GM19324 (cell line): ENCODE data around the gene CXCL5.
"Not testable (repeated sequence)": the region's sequence is repeated elsewhere in the genome, so short reads cannot be mapped to it uniquely, and the experiment has no call there.

Experiments used
- ATAC-seq: cut with Tn5 transposase; IDR thresholded peaks from one replicate; pipeline ENCODE4 v1.9.1; 2021; ENCODE audit warnings: mild to moderate bottlenecking, moderate library complexity; ENCODE audit not compliant: unreplicated experiment, low FRiP score

CXCL5 gene

DNA sequence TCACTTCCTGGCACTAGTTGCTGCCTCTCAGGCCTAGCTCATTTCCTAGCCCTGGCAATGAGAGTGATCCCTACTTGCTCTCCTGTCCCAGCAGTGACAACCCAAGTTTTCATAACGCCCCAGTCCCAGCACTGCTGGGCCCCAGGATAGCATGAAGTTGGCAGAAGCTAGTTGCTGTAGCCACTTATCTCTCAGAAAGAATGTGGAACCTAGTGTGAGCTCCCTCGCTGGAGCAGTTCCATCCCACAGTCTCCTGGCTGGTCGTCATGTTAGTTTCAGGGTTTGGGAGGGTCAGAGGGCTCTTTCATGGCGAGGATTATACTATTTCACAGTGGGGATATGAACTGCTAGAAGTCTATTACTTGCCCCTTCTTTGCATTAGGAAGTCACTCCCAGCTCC, 21.8 kb downstream of the CXCL5 start:
- no peak for ATAC-seq

DNA sequence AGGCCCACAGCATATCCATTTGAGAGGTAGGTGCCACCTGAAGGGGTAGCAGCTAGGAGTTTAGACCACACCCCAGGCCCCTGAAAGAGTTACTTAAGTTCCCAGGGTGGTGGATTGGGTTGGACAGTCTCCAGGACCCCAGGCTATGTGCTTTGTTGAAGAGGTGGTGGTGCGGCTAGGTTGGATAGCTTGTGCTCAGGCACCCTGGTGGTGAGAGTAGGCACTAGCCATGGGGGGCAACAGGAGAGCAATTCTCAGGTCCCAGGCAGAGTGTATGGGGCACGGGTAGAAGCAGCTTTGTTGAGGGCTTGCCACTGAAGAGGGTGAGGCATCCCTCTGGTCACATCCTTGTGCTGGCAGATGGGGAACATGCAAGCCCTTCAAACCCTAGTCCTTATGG, 22.3 kb downstream of the CXCL5 start:
- no peak for ATAC-seq

DNA sequence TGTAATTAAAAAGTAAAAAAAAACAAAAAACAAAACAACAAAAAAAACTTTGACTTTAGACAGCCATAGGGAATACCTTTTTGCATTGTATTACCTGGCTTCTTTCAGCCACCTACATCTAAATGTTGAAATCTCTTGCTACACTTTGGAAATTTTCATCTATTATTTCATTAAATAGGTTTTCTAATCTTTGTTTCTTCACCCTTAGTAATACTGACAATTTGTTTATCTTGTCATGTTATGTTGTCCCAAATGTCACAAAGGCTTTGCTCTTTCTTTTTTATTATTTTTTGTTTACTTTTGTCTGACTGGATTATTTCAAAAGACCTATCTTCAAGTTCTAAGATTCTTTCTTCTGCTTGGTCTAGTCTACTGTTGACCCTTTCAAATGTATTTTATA, 24.1 kb downstream of the CXCL5 start:
- ATAC-seq, result no peak

DNA sequence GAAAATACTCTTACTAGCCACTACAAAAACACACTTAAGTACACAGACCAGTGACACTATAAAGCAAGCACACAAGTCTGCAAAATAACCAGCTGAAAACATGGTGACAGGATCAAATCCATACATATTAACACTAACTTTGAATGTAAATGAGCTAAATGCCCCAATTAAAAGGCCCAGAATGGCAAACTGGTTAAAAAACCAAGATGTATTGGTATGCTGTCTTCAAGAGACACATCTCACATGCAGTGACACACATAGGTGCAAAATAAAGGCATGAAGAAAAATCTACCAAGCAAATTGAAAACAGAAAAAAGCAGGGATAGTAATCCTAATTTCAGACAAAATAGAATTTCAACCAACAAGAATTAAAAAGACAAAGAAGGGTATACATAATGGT, 27.5 kb downstream of the CXCL5 start:
- ATAC-seq, result no peak

DNA sequence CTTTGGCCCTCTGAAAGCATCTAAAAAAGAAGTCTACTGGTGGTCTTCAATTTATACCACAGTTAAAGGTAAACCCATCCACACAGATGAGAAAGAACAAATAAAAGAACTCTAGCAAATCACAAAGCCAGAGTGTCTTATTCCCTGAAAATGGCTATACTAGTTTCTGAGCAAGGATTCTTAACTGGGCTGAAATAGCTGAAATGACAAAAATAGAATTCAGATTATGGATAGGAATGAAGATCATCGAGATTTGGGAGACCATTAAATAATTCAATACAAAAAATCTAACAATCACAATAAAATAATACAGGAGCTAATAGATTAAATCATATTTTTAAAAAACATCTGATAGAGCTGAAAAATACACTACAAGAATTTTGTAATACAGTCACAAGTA, 28.5 kb downstream of the CXCL5 start:
- no peak for ATAC-seq

DNA sequence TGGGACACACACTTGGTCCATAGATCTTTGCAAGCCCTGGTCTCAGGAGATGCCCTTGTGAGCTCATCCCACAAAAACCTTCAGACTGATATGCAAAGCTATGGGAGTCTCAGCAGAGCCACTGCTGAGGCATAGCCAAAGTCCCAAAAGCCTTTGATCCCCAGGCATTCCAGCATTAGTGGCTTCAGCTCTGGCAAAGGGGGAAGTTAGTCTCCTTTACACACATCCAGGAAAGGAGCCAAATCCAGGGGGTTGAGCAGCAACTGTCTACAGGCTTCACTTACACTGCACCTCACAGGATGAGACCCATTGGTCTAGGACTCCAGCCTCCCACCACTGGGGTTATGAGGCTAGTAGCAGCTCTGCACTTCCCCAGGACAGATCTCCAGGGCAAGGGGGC, 30.6 kb downstream of the CXCL5 start:
- no peak for ATAC-seq

DNA sequence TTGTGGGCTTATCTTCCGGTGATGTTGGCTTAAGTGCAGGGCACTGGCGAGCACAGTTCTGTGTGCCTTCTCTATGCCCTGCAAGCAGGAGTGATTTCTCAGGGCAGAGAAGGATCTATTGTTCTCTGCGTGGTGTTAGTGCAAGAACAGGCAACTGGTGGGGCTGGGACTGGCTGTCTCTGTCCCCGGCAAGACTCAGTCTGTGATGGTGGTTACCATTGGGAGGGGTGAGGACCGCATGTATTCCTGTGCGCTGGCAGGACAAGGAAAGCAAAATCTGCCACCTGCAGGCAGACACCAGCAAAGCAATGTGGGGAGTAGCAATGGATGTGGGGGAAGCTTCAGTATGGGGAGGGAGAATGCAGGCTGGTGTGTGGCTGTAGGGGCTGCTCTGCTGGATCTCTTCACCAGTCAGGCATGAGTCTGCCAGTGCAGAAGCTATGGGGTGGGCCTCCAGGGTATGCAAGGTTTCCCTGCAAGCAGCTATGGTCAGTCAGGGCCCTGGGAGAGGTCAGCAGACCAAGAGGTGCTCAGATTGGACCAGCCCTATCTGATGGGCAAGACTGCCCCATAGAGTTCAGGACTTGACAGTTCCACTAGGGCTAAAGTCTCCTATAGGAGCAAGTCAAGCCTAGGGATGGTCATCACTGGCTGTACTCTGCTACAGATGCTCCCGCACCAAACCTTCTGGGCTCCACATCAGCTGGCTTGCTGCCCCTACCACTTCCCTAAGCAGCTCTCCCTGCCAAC, 33.4 kb downstream of the CXCL5 start:
- no peak for ATAC-seq

DNA sequence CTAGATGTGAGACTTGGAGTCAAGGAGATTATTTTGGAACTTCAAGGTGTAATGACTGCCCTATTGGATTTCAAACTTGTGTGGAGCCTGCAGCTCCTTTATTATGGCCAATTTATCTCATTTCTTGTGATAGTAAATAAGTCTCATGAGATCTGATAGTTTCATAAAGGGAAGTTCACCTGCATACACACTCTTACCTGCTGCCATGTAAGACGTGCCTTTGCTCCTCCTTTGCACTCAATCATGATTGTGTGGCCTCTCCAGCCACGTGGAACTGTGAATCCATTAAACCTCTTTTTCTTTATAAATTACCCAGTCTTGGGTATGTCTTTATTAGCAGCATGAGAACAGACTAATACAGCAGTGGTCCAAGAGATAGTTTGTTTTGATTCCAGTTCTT, 35.8 kb downstream of the CXCL5 start:
- no peak for ATAC-seq

DNA sequence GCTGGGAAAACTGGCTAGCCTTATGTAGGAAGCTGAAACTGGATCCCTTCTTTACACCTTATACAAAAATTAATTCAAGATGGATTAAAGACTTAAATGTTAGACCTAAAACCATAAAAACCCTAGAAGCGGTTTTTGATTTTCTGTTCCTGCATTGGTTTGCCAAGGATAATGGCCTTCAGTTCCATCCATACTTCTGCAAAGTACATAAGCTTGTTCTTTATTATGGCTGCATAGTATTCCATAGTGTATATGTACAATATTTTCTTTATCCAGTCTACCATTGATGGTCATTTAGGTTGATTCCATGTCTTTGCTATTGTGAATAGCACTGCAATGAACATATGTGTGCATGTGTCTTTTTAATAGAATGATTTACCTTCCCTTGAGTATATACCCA, 39.4 kb downstream of the CXCL5 start:
- not testable (repeated sequence) for ATAC-seq

DNA sequence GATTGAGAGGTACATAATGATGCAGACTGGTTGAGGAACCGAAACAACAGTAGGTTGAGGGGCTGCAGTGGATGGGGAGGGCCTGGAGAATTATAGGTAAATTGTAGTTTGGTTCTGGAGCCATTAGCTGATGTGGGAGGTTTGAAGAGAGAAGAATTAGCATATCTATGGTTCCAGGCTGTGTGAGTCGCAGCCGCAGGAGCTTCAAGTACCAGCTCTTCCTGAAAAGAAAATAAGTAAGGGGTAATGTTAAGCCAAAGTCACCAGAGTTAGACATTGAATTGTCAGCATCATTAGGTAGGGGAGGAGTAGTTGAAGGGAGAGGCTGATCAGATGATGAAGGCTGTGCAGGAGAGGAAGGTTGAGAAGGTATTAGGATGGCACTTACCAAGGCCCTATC, 46.1 kb downstream of the CXCL5 start:
- ATAC-seq, result no peak

DNA sequence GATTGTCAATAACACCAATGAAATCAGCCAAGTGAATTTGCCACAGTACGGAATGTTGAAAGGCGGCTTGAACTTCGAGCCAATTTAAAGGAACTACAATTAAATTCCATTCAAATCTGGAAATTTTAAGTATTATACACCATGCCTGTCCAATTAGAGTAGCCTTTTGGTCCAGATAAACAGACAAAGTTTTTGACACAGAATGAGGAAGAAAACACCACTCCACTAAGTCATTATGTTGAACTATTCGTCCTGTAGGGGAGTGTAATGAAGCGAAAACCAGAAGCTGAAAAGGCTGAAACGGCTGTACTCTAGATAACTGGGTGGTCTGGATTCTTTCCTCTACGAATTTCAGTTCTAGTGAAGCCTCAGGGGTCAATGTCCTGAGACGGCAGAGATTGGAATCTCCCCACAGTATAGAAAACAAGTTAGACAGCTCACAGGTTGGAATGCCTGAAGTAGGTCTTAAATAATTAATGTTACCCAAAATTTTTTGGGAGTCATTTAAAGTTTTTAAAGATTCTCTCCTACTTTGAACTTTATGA, 48.0 kb downstream of the CXCL5 start:
- ATAC-seq, result not testable (repeated sequence)

DNA sequence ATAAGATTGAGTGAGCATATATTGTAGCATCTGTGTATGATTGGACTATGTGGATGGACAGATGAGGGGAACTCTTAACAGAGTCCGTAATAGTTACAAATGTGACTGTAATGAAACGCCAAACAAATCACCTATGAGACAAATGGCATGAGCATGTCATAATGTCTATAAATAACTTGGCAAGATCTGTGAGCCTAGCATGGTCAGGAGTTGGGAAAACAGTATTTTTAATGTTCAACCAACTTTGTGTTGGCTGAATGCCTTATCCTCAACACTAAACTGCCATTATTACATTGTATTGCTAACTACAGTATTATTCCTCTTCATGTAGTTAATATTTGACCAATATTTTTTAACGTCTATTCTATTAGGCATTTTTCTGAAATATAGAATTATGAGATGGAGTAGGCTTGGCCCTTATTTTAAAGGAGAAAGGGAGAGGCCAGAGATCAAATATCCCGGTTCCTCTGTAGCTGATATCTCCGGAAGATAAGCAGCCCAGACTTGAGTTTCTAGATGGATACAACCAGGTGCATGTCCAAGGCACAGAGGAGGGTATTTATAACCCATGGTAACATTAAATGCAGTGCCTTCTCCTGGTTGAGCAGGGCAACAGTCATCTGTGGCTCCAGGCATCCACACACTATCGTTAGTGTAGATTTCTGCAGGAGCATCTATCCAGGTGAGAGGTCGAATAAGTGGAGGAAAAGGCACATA, 49.3 kb downstream of the CXCL5 start:
- ATAC-seq, result no peak

DNA sequence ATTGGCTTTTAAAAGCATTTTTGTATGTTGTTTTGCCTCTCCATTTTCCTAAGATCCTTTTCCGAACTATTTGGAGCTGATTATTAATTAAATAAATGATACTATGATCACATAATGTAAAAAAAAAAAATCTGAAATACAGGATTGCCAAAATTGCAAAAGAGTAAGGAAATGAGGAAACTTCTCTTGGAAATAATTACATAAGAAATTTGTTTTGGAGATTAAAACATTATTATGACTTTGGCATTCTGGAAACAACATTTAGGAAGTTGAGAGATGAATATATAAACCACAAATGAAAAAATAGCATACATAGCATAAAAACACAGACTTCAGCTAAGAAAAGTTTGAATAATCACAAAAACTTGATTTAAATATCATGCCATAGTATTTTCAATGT, 50.2 kb downstream of the CXCL5 start:
- ATAC-seq, result no peak

DNA sequence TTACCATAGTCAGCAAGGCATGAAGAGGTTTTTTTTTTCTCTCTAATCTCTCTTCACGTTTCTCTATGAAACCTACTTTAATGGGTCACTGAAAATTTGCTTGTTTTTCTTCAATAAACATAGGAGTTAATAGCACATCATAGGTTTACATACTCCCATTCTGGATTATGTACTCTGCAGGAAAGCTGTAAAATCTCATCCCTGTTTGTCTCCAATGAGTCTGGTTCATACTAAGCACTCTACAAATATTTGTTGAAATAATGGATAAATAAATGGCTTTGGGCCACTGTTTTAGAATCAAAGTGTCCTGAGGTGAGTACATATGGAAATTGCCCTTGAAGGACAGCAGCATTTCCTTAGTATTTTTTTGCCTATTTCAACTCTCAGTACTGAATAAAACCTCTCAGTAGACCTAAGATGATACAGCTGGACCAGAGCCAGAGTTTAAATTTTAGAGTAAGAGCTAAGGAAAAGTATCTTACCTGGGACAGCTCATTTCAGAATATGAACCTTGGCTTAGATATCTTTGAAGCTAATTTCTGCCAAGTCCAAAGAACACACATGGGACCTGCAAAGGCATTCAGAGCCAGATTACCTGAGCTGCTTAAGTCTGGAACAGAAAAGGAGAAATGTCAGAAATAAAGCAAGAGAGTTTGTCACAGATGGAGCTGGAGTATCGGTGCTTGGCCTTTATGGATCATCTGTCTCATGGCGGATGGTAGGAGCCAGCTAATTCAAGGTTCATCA, 51.1 kb downstream of the CXCL5 start:
- no peak for ATAC-seq

DNA sequence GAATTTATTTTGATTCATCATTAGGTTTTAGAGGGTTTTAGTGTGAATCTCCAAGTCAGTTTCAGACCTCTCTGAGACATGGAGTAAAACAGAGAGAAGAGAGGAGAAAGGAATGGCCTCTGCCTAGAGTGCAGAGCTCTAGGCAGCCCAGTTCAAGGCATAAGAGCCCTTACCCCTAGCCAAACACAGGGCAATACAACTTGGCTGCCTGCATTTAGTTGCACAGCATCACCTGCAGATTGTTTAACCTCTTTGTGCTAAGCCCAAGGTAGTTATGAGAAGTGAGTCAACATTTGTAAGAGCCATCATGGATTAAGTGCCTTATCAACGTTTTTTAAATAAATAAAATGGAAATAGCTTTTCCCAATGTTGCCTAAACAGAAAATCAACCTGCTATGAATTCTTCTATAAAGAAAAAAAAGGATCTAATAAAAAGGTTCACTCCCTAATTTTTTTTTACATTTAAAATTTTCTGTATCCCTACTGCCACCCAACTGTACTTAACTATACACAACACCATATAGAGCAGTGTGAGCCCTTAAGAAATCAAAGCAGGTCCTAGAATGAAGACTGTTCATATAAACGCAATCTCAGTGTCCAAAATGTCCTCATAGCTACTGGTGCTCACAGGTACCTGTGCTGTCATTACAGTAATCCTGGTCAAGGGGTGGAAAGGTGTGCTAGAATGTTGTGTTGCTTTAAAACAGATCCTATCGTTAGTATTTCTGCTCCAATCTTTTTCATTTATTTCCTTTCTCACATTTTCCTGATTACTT, 52.6 kb downstream of the CXCL5 start:
- no peak for ATAC-seq
